Natural killer cell (primary cell): Measurements from ENCODE around the gene CPLX3. TPM values are rescaled to one million over a fixed set of nuclear protein-coding genes. Genes with fewer than 3 reads are reported as not detected.
"Not testable (repeated sequence)": the region's sequence is repeated elsewhere in the genome, so short reads cannot be mapped to it uniquely, and the experiment has no call there.

Source experiments
- ATAC-seq, 3 donors: fragments of 150-1000 bp in 2 of 3; fragments of 200-7000 bp in 1 of 3; cut with Tn5 transposase; 1 replicate in 1 of 3; 2 replicates in 2 of 3; pipeline ENCODE4 v1.10.0; 2021; ENCODE audit warnings: mild to moderate bottlenecking in 2 of 3, moderate library complexity in 2 of 3
- DNase-seq, 2 donors: peaks; one replicate each; pipeline versions ENCODE4 v3.0.0 to v3.0.0-alpha.2; 2013 to 2021; ENCODE audit warnings: mixed read lengths in 1 of 2
- H3K27ac ChIP-seq: one replicate; pipeline ENCODE4 v1.5.1; 2013; ENCODE audit warnings: mild to moderate bottlenecking, low read length
- H3K27me3 ChIP-seq: one replicate; pipeline ENCODE4 v1.6.1; 2013; ENCODE audit warnings: low read length; ENCODE audit not compliant: control insufficient read depth, insufficient read depth
- H3K36me3 ChIP-seq: one replicate; pipeline ENCODE4 v1.6.1; 2013; ENCODE audit warnings: low read length; ENCODE audit not compliant: control insufficient read depth, insufficient read depth
- H3K4me1 ChIP-seq: one replicate; pipeline ENCODE4 v1.6.1; 2013; ENCODE audit warnings: low read length; ENCODE audit not compliant: control insufficient read depth, insufficient read depth
- H3K4me3 ChIP-seq: one replicate; pipeline ENCODE4 v1.5.1; 2013; ENCODE audit warnings: low read length
- H3K9me3 ChIP-seq: one replicate; pipeline ENCODE4 v1.6.1; 2013; ENCODE audit warnings: low read length; ENCODE audit not compliant: control insufficient read depth, insufficient read depth
- H3K27ac Mint-ChIP-seq, 2 donors: one replicate each; pipeline ENCODE4 v1.8.0; 2022; ENCODE audit warnings: mild to moderate bottlenecking in 2 of 2, mixed read lengths in 2 of 2, moderate library complexity in 1 of 2
- H3K27me3 Mint-ChIP-seq, 2 donors: one replicate each; pipeline ENCODE4 v1.8.0; 2022; ENCODE audit warnings: low read depth in 2 of 2, mixed read lengths in 2 of 2
- H3K36me3 Mint-ChIP-seq: one replicate; pipeline ENCODE4 v1.8.0; 2022; ENCODE audit warnings: mixed read lengths
- H3K4me1 Mint-ChIP-seq, 2 donors: one replicate each; pipeline ENCODE4 v1.8.0; 2022; ENCODE audit warnings: mixed read lengths in 2 of 2
- H3K4me3 Mint-ChIP-seq: one replicate; pipeline ENCODE4 v1.8.0; 2022; ENCODE audit warnings: mild to moderate bottlenecking, moderate library complexity, mixed read lengths
- H3K9me3 Mint-ChIP-seq, 2 donors: one replicate each; pipeline ENCODE4 v1.8.0; 2022; ENCODE audit warnings: mixed read lengths in 2 of 2
- WGBS: methylation state at CpG from one replicate; pipeline ENCODE4 v1.1.7; 2013; ENCODE audit warnings: missing lambda C conversion rate; ENCODE audit not compliant: insufficient coverage; 5-methylcytosine and 5-hydroxymethylcytosine counted together
- intact Hi-C: fragments of 100-400 bp; cut with micrococcal nuclease; formaldehyde crosslinking; loops from one replicate; pipeline ENCODE4 v1.14.2; 2022
- total RNA-seq, 4 donors: library from RNA; stranded (reverse); fragments of 120-200 nt in 1 of 4; gene quantifications; one replicate each; pipeline versions ENCODE4 v1.2.3 to v1.2.4, GENCODE V29; 2013 to 2022
- TF ChIP-seq, protein P1 (sequence below): fragments of 200-600 bp; IDR thresholded peaks from one replicate; pipeline ENCODE4 v1.8.0; 2022; ENCODE audit warnings: antibody characterized with exemption

Gene CPLX3
- total RNA-seq, 3 donors from 2014 or later (not counting 1 experiment from before 2014, with no cell fraction given), result 0.16 to 0.93 TPM; not detected in 1

DNA sequence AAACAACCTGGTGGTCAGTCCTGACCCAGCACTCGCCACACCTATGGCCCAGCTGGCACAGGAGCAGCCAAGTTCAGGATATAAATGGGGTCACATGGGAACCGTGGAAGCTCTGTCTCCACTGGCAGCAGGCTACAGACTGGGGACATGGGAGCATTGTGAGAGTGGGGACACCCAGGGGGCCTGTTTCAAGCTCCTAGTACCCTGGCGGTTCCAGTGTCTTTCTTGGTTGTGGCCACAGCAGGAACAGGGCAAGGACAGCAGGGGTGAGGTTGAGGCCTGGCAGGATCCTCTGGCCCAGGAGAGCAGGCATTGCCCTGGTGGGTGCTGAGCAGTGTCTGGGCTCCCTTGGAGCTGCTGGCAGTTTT lies 42.6 kb upstream of the CPLX3 start:
- peaks cover 3% of the 10 kb centered on the region for H3K36me3 ChIP-seq
- H3K4me3 ChIP-seq, result peak overlapping the region; percentile 92
- H3K4me3 Mint-ChIP-seq, result peak overlapping the region; percentile 97
- peak in 1 of 2 donors; percentile 43 for DNase-seq
- H3K4me1 Mint-ChIP-seq, result peaks cover 80 to 90% of the 10 kb centered on the region in 2 donors
- no peaks in the 10 kb centered on the region for H3K9me3 ChIP-seq
- H3K27ac ChIP-seq, result peak overlapping the region; percentile 94
- TF ChIP-seq, protein P1, sequence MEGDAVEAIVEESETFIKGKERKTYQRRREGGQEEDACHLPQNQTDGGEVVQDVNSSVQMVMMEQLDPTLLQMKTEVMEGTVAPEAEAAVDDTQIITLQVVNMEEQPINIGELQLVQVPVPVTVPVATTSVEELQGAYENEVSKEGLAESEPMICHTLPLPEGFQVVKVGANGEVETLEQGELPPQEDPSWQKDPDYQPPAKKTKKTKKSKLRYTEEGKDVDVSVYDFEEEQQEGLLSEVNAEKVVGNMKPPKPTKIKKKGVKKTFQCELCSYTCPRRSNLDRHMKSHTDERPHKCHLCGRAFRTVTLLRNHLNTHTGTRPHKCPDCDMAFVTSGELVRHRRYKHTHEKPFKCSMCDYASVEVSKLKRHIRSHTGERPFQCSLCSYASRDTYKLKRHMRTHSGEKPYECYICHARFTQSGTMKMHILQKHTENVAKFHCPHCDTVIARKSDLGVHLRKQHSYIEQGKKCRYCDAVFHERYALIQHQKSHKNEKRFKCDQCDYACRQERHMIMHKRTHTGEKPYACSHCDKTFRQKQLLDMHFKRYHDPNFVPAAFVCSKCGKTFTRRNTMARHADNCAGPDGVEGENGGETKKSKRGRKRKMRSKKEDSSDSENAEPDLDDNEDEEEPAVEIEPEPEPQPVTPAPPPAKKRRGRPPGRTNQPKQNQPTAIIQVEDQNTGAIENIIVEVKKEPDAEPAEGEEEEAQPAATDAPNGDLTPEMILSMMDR, result no peak
- 2% methylated on average over 3 of the region's 3 CpGs for WGBS
- peak overlapping the region; percentile 95 to 100 for H3K27ac Mint-ChIP-seq
- H3K27me3 Mint-ChIP-seq, result no peaks in the 10 kb centered on the region
- ATAC-seq, result no peak
- H3K27me3 ChIP-seq, result no peaks in the 10 kb centered on the region
- H3K36me3 Mint-ChIP-seq, result no peaks in the 10 kb centered on the region
- H3K9me3 Mint-ChIP-seq, result no peaks in the 10 kb centered on the region
- H3K4me1 ChIP-seq, result peaks cover 87% of the 10 kb centered on the region
- intact Hi-C loops, result loop anchor here (10.0 kb wide), 2 partner anchors 421 to 671 kb away; partner anchors contain the start of genes C15orf39 and SIN3A

DNA sequence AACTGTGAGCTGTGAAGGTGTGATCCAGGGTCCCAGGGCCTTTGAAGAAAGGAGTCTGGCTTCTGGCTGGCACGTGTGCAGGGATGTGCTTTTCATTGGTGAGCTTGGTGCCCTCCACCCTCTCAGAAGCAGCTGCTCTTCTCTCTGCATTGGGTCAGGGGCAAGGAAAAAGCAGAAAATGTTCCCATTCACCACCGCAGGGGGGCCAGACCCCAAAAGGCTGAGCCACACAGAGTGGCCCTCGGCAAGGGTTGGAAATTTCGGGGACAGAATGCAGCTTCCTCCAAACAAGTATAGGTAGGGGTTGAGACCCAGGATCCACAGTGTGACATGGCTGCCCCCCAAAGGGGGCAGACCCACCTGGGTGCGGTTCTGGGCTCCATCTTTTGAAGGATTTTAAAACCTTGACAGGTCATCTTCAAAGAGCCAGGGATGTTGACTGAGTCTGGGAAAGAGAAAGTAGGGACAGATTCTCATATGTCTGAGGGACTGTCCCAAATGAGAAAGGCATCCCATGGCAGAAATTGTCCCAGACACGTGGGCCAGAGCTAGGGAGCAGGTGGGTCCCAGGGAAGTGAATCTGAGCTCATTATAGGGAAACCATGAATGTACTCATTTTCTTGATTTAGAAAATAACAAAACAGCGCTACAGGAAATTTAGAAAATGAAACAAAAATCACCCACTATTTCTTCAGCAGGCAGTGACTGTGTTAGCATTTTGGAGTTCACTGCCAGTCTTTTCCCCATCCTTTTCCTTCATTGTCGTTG lies 41.8 kb upstream of the CPLX3 start:
- 6% methylated on average over 8 of the region's 8 CpGs for WGBS
- H3K27me3 ChIP-seq, result no peaks in the 10 kb centered on the region
- H3K27ac ChIP-seq, result peak overlapping the region; percentile 94
- H3K36me3 Mint-ChIP-seq, result no peaks in the 10 kb centered on the region
- H3K27ac Mint-ChIP-seq, result peak overlapping the region; percentile 95 to 100
- peak overlapping the region; percentile 92 for H3K4me3 ChIP-seq
- TF ChIP-seq, protein P1, result peak; percentile 2
- H3K27me3 Mint-ChIP-seq, result no peaks in the 10 kb centered on the region
- intact Hi-C loops, result loop anchor here (1.0 to 10.0 kb wide), 5 partner anchors 7 to 670 kb away; partner anchors contain the start of genes C15orf39, COX5A, SIN3A and ULK3
- DNase-seq, result no peak
- H3K36me3 ChIP-seq, result peaks cover 3% of the 10 kb centered on the region
- peak overlapping the region; percentile 97 for H3K4me3 Mint-ChIP-seq
- H3K9me3 Mint-ChIP-seq, result no peaks in the 10 kb centered on the region
- no peak for ATAC-seq
- H3K4me1 ChIP-seq, result peaks cover 90% of the 10 kb centered on the region
- no peaks in the 10 kb centered on the region for H3K9me3 ChIP-seq
- peaks cover 80 to 90% of the 10 kb centered on the region in 2 donors for H3K4me1 Mint-ChIP-seq

DNA sequence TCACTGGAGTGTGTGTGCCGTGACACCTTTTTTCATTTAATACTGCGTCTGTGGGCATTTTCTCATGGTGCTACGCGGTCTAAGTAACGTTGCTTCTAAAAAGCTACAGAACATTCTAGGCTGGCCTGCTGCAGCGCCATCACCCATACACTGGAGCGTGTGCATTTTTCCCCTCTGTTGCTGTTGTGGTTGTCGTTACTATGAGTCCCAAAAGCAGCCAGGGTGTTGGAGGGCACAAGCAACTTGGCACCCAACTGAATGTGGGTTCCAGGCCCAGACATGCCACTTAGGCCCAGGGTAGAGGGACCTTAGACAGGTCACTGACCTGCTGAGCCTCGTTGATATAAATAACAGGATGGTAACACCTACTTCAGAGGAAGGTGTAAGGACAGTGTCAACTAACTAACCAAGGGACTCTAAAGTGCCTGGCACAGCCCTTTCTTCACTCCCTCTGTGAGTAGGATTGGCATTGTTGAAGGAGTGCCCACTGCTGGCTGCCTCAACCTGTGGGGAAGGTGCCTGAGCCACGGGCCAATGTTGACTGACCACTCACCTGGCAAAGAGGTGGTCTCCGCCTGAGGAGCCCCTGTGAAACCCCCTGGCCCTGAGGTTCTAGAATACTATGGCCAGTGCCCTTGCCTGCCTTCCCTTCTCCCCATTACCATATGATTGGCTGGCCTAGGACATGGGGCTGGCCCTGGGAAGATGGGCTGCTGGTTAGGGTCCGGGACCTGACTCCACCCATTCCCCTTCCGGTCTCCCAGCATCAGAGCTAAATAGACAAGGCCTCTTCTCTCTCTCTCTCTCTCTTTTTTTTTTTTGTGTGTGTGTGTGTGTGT lies 41.0 kb upstream of the CPLX3 start:
- WGBS, result 20% methylated on average over 13 of the region's 13 CpGs
- H3K27me3 ChIP-seq, result no peaks in the 10 kb centered on the region
- Mint-ChIP-seq H3K27ac (peak overlapping the region; percentile 95 to 100), H3K27me3 (no peaks in the 10 kb centered on the region), H3K4me3 (peak overlapping the region; percentile 97), H3K9me3 (no peaks in the 10 kb centered on the region), H3K36me3 (no peaks in the 10 kb centered on the region), H3K4me1 (peaks cover 80 to 90% of the 10 kb centered on the region in 2 donors)
- TF ChIP-seq, protein P1, result peak; percentile 0
- DNase-seq, result peak; percentile 44 to 67
- intact Hi-C loops, result loop anchor here (1.0 to 10.0 kb wide), 6 partner anchors 8 to 669 kb away; partner anchors contain the start of genes C15orf39, COX5A, SIN3A and ULK3
- H3K27ac ChIP-seq, result peak overlapping the region; percentile 94
- H3K4me3 ChIP-seq, result peak overlapping the region; percentile 92
- peaks cover 90% of the 10 kb centered on the region for H3K4me1 ChIP-seq
- H3K9me3 ChIP-seq, result no peaks in the 10 kb centered on the region
- ATAC-seq, result peak; percentile 5 to 10 (median 5)
- peaks cover 6% of the 10 kb centered on the region for H3K36me3 ChIP-seq

DNA sequence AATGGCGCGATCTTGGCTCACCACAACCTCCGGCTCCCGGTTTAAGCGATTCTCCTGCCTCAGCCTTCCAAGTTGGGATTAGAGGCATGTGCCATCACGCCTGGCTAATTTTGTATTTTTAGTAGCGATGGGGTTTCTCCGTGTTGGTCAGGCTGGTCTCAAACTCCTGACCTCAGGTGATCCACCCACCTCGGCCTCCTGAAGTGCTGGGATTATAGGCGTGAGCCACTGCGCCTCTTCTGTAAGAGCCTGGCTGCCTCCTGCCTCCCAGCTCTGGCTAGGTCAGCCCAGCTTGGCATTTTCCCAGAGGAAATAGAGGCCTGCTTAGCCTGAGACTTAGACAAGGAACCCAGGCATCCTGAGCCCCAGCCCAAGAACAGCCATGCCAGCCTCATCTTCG lies 40.3 kb upstream of the CPLX3 start:
- not testable (repeated sequence) for H3K36me3 ChIP-seq, DNase-seq, H3K9me3 ChIP-seq, ATAC-seq, H3K9me3 Mint-ChIP-seq, H3K27me3 Mint-ChIP-seq, H3K27me3 ChIP-seq, H3K36me3 Mint-ChIP-seq
- Mint-ChIP-seq H3K4me1 (peaks cover 80 to 90% of the 10 kb centered on the region in 2 donors), H3K4me3 (peak overlapping the region; percentile 97), H3K27ac (peak overlapping the region; percentile 95 to 100)
- Histone ChIP-seq H3K4me1 (peaks cover 88% of the 10 kb centered on the region), H3K27ac (peak overlapping the region; percentile 94), H3K4me3 (peak overlapping the region; percentile 37)
- intact Hi-C loops, result loop anchor here (2.0 to 10.0 kb wide), 5 partner anchors 15 to 669 kb away; partner anchors contain the start of genes C15orf39, COX5A, SIN3A and ULK3
- WGBS, result 25% methylated on average over 12 of the region's 12 CpGs
